Epidermal melanocyte (primary cell): ENCODE measurements around the gene FA2H.
"Not testable (repeated sequence)": the region's sequence is repeated elsewhere in the genome, so short reads cannot be mapped to it uniquely, and the experiment has no call there.

Experiments
- DNase-seq: peaks from one replicate; pipeline ENCODE4 v3.0.0; 2011; ENCODE audit warnings: low spot score; ENCODE audit not compliant: insufficient read length

The FA2H gene

DNA sequence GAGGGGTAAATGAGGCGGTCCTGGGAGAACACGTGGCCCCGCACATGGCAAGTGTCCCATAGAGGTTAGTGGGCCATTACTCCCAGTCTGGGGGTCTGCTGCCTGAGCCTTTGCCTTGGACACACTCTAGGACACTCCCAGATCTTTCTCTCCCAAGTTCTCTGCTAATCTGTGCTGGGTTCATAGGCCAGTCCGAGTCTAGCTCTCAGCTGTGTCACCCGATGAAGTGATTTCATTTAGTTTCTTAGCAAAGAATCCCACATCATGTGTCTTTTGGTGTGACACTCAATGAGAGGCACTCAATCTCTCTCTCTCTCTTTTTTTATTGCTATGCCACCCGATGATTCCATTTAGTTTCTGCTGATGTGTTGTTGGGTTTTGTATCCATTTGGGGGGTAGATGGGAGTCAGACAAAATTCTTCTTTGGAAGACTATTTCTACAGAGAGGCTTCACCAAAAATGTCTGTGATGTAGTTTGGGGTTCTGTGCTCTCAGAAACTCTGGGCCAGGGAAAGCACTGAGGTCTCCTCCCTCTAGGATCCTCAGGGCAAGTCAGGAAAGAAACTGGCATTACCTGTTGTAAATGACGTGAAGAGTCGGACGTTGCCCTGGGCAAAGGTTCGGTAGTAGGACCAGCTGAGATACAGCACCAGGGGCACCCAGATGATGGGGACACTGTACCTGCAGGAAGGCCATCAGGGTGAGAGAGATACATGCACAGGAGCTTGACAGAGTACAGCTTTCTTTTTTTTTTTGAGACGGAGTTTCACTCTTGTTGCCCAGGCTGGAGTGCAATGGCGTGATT is 48.8 kb downstream of the FA2H start:
- no peak for DNase-seq

DNA sequence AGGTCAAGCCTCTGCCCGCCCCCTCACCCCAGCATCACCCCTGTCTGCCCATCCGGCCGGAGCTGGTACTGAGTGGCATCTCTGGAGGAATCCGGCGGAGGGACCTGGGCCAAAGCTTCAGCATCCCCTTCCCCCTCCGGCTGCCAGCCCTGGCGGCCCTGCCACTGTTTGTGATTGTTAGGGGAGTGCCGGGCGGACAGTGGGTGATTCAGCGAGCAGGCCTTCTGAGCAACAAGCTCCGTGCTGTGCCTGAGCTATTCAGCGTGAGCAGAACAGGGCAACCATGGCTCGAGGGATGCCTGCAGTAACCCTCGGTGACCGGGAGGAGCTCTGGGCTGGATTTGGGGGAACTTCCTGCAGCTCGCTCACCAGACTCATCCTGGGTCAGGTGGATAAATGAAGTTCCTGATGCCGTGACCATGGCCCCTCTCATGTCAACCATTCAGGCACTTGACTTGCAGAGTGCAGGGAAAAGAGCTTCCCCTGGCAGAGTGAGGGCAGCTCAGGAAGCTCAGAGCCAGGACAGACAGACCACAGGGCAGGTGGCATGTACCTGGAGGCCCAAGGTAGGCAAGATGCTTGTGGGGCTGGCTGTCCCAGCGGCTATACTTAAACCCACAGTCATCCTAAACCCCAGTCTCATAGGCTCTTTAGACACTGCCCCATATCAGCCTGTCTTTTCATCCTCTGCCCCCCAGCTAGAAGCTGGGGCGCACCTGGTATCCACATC is 49.6 kb downstream of the FA2H start:
- no peak for DNase-seq

DNA sequence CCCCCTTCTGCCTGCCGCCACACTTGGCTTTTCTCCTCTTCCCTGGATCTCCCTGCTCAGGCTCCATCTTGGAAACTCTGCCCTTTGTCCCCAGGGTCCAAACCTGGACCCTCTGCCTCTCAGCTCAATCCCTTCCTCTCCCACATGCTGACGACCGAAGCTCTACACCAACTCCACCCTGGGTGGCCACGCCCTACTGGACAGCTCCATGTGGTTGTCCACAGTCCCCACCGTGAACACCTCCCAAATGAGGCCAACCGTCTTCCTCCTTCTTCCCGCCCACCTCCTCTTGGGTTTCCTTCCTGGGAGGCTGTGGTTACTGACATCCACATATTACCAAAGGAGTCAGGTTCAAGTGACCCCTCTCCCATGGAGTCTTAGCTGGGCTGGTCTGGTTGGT is 51.4 kb downstream of the FA2H start:
- no peak for DNase-seq

DNA sequence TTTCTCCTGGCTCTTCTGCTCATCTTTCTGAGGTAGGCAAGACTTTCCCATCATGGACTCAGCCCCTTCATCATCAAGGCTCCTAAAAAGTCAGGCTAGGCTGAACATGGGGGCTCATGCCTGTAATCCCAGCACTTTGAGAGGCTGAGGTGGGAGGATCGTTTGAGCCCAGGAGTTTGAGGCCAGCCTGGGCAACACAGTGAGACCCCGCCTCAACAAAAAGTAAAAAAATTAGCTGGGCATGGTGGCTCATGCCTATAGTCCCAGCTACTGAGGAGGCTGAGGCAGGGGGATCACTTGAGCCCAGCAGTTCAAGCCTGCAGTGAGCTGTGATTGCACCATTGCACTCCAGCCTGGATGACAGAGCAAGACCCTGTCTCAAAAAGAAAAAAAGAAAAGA is 52.5 kb downstream of the FA2H start:
- not testable (repeated sequence) for DNase-seq

DNA sequence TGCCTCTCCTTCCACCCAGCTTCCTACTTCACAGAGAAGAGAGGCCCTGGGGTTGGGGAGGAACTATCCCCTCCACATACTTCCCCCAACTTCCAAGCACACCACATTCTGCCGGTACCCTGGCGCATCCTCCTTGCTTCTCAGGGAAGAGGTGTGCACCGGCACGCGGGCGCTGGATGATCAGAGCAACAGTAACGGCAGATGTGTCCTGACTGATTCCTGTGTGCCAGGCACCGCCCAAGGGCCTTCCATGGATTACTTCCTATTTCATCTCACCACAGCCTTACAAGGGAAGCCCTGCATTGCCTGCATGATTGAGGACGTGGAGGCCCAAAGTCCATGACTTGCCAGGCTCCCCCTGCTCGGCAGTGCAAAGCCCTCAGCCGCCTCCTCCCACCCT is 52.9 kb downstream of the FA2H start:
- DNase-seq = no peak

DNA sequence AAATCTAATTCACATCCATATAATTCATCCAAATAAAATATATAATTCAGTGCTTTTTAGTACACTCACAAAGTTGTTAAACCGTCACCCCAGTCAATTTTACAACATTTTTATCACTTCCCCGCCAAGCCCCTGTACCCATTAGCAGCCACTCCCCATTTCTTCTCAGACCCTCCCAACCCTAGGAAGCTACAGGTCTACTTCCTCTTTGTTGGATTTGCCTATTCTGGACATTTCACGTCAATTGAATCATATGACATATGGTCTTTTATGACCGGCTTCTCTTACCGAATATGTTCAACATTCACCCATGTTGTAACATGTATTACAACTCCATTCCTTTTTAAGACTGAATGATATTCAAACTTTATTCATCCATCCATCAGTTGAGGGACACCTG is 54.0 kb downstream of the FA2H start:
- DNase-seq = no peak

DNA sequence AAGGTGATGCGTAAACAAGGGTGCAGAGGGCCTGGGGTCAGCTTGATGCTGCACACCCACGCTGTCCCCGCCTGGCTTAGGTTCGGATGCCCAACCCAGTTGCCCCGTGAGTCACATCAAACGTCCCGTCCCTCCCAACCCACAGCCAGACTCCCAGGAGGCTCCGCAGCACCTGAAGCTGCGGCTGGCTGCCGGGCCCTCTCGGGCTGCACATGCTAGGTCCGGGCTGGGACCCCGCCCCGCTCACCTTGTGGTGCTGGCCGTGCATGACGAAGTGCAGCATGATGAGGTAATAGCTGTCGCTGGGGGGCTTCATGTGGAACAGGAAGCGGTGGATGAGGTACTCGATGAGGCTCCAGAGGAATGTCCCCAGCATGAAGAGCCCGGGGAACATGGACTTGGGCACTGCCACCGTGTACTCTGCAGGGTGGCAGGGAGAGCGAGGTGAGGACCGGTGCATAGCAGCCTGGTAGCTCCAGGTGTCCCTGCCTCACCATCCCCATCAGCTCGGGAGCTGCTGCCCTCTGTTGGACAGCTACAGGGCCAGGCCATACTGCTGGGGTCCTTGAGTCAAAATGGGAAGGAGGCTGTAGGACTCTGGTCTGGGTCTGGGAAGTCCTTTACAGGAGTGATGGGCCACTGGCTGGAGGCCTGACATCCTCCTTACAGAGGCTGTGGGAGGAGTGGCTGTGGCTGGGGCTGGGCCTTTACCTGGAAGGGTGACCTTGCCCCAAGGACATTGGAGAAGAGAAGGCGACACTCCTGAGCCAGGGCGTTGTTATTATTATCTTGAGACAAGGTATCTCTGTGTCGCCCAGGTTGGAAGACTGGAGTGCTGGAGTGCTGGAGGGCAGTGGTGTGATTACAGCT is 55.6 kb downstream of the FA2H start:
- DNase-seq = no peak

DNA sequence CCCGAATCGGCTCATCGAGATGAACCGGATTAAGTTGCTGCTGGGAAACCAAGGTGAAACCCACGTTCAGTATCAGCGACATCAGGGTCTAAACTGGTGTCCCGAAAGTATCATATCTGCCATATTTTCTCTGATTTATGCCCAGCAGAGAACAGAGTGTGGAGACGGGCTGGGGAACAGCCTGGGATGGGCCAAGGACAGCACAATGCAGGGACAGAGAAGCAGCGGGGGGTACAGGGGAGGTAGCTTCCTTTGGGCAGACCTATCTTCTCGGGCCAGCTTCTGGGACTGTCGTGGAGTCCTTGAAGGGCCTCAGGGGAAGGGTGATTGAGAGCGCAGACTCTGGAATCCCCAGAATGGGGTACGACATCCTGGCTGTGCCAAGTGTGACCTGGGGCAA is 56.5 kb downstream of the FA2H start:
- no peak for DNase-seq

DNA sequence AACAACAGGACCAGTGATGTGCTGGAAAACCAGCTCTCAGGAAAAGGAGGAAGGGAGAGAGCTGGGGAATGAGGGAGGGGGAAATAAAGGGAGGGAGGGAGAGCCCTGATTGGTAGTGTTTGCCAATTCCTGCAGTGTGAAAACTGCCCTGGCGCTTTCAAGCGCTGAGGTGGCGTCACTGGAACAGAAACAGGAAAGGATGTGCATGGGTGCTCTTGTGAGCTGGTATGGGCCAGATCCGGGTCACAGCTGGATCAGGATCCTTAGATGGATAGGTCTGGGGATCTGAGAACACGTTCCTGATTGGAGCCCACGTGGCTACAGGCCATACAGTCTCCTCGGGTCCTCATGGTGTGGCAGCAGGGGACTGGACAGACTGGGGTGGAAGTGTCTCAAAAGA is 57.3 kb downstream of the FA2H start:
- DNase-seq = no peak

DNA sequence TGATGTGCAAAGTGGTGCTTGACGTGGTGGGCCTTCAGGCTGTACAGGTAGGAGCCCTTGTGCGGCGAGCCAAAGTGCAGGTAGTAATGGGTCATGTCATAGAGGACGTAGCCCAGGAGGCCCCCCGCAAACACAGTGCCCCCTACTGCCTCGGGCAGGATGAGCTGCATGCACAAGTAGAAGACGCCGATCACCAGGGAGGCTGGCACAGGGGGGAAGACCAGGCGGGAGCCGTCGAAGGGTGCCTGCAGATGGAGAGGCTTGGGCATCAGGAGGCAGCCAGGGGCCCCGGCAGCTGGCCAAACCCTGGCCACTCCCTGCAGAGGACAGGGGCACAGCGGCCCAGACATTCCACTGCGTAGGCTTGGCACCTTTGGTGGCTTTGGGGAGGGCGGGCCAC is 58.3 kb downstream of the FA2H start:
- no peak for DNase-seq

DNA sequence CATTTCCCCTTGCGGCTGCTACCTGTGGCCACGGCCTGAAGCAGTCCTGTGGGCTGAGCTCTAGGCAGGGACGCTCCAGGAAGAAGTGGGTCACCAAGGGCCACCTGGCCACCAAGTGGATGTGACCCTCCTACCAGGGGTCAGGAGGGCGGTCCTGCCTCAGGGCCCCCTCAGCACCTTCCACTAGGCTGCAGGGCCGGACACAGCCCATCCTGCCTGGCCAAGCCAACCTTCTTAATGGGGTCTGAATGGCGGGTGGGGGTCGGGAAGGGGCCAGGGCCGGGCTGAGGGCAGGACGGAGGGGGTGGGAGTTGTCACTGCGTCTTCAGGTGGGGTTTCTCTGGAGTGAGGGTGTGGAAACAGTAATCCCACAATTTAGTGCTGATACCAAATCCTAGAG is 60.7 kb downstream of the FA2H start:
- no peak for DNase-seq

DNA sequence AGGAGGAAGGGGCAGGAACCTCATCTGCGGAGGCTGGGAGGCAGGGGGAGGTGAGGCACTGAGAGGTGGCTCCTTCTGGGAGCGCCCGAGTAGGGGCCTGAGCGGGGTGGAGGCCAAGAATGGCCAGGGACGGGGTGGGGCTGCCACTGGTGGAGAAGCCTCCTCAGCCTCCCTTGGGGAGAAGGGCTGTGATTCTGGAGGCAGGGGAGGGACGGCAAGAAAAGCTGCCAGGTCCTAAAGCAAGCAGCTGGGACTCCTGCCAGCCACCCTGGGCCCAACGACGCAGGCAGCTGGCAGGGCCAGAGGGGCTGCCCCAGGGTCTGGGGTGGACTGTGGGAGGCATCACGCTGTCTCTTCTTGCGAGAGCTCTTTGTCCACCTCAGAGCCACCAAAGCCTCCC is 61.3 kb downstream of the FA2H start:
- DNase-seq = no peak

DNA sequence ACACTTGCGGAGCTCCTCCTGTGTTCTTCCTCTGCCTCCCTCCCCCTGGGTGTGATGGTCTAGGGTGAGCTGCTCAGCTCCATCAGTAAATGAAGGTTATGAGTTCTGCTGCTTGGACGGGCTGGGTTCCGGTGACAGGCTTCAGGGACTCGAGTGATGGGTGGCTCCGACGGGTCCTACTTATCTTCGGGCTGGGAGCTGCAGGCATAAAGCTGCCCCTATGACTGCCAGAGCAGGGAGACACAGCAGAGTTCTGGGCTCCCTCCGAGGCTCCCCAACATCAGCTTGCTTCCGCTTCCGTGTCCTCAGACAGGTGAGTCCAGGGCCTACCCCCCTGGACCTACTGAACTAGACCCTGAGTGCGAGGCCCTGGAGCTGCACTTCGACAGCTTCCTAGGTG is 62.7 kb downstream of the FA2H start:
- DNase-seq = no peak

DNA sequence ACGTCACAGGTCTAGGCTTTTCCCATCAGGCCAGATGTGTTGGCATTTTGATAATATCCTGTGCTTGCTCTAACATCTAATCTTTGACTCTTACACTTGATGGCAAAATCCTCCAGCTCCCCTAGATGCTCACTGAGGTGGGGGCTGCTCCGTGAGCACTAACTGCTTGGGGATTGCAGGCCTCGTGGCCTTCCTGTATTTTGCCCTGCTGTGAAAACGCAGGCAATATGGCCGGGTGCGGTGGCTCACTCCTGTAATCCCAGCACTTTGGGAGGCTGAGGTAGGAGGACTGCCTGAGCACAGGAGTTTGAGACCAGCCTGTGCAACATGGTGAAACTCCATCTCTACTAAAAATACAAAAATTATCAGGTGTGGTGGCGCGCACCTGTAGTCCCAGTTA is 64.2 kb downstream of the FA2H start:
- no peak for DNase-seq

DNA sequence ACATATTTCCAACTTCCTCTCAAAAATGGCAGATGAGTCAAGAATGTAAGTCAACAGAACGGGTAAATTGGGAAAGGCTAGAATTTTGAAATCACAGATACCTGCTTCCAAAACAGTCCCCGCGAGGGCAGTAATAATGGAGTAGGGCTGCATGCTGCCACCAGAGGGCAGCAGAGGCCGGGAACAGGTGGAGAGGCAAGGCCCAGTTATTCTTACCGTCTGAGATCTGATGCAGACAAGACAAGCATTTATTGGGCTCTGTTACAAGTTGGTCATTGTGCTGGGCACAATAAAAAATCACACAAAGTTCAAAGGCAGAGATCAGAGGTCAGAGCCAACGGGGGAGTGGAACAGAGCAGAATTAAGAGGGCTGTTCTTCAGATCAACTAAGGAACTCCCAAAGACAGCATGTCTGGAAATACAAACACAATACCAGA is 65.2 kb downstream of the FA2H start:
- DNase-seq = peak; percentile 80

DNA sequence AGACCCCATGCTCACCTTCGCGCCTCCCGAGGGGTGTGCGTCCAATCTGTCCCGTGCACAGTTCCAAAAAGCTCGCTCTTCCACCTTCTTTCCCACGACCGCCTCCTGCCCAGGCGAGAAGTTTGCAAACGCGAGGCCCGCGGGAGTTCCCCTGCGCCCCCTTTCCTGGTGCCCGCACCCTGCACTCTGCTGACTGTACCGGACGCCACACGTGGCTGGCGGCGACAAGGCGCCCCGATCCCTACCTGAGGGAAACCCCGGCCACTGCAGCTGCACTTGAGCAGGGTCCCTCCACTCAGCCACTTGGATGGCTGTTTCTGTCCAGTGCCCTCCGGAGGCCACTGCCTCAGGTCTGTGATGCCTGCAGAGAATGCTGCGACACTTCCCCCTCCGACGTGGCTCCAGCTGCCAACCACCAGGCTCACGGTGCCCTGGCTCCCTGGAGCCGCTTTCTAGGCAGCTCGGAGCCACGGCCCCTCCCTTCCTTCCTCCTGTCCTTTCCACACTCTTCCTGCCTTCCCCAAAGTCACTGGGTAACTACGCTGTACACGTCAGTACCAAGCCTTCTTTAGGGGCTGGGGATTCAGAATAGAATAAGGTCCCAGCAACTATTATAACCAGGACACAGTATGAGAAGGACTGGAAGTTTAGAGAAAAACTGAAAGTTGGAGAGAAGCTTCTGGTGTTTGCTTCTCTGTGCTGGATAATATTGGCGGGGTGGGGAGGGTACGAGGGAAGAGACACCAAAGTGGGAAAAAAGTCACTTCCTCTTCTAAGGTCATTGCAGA is 74.0 kb downstream of the FA2H start, which contains the start of gene MLKL:
Gene MLKL, minus strand, starts transcription at position 425 of the 788 bp plus-strand sequence. CDS start 5,105 bp downstream, outside the sequence.
- no peak for DNase-seq

DNA sequence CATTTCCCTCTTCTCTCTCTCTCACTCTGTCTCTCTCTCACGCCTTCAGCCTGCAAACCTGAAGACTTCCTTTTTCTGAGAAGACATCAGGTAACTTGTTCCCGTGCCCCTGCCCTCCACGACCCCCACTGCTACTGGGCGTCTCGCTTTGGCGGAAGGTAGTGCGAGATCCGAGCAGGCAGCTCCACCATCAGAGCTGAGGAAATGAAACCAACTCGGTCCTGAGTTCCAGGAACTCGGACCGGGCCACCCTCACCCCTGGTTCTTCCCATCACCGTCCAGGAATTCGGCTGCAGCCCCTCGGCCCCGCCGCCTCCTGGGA is 74.5 kb downstream of the FA2H start:
- DNase-seq = no peak

DNA sequence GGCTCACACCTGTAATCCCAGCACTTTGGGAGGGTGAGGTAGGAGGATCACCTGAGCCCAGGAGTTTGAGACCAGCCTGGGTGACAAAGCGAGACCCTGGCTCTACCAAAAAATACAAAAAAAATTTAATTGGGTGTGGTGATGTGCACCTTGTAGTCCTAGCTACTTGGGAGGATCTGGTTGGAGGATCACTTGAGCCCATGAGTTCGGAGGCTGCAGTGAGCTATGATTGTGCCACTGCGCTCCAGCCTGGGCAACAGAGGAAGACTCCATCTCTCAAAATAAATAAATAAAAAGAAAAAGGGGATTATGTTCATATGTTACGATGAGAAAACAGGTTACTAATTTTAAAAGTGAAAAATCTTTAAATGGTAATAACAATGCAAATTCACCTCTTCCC is 75.0 kb downstream of the FA2H start:
- DNase-seq = no peak

DNA sequence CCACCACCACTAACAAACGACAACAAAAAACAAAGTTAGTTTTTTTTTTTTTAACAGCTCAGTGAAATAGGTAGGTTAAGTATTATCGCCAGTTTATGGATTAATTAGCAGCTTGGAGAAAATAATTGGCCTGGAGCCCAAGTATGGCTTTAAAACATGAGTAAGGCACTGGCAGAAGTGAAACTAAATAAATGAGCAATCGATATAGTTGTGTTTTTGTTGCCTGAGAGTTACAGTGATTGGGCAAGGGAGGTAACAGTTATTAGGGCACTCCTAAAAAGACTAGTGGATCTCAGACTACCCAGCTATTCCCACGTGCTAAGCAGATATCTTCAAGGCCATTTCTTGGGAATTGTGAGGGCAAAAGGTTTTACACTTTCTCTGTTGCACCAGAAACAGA is 76.4 kb downstream of the FA2H start:
- DNase-seq = no peak

DNA sequence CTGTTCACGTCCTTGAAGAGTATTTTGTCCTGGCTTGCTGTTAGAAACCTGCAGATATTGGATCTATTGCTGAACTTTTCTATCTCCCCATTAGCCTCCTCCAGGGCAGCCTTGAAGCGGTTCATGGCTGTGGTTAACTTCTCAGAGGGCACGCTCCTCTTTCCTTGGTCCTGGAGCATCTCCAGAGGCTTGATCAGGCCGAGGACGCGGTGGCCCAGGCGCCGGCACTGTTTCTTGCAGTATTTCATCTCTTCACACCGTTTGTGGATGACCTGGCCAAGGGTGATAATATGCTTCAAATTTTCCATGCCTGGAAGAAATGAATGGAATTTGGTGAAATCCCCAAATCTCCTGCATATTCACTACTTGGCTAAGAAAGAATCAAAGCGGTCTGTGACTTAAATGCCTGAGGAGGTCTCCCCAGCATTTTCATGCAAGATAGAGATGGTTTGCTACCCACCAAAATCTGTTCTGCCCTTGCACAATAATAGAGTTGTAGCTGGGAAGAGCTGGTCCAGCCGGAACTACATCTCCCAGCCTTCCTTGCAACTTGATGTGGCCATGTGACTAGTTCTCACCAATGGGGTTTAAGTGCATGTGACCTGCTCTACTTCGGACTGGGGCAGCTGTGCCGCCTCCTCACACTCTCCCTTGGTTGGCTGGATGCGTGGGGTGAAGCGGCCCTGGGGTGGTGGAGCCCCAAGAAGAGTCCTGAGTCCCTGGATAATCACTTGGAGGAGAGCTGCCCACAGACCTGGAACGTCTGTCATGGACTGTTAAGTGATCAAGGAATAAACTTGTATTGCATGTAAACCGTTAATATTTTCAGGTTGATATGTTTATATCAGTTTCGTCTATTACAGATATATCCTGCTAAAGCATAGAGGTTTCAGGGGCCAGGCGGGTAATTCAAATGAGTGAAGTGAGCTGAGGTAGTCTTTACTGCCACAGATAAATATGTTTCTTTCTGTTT is 78.9 kb downstream of the FA2H start:
- DNase-seq = peak; percentile 98
